Loucy (cell line): ENCODE measurements around the gene FFAR1.

Experiments
- H2AFZ ChIP-seq: fragments of 200-600 bp; sonication (generic); 2 replicates; pipeline ENCODE4 v1.6.0; 2016; ENCODE audit warnings: antibody characterized with exemption, mild to moderate bottlenecking, low read length, moderate library complexity
- H3F3A ChIP-seq: fragments of 200-600 bp; 2 replicates; pipeline ENCODE4 v1.6.0; 2016; ENCODE audit warnings: antibody characterized with exemption, low read depth, mild to moderate bottlenecking
- H3K27me3 ChIP-seq: fragments of 200-600 bp; sonication (generic); 2 replicates; pipeline ENCODE4 v1.6.1; 2014; ENCODE audit warnings: low read length, mild to moderate bottlenecking; ENCODE audit not compliant: insufficient read depth, poor library complexity, severe bottlenecking
- H3K36me3 ChIP-seq: fragments of 200-600 bp; sonication (generic); 2 replicates; pipeline ENCODE4 v1.6.1; 2016; ENCODE audit warnings: low read length; ENCODE audit not compliant: insufficient read depth
- H3K4me1 ChIP-seq: fragments of 200-600 bp; sonication (generic); 2 replicates; pipeline ENCODE4 v1.5.1; 2014; ENCODE audit warnings: low read length, mild to moderate bottlenecking; ENCODE audit not compliant: insufficient read depth, poor library complexity, severe bottlenecking
- H3K4me2 ChIP-seq: fragments of 200-600 bp; sonication (generic); 2 replicates; pipeline ENCODE4 v1.6.0; 2014; ENCODE audit warnings: antibody characterized with exemption, low read length, low read depth, mild to moderate bottlenecking; ENCODE audit not compliant: poor library complexity, severe bottlenecking
- H3K4me3 ChIP-seq: fragments of 200-600 bp; sonication (generic); 2 replicates; pipeline ENCODE4 v1.5.1; 2014; ENCODE audit warnings: low read length, mild to moderate bottlenecking, mixed read lengths; ENCODE audit not compliant: poor library complexity, severe bottlenecking
- H3K79me2 ChIP-seq: fragments of 200-600 bp; sonication (generic); 2 replicates; pipeline ENCODE4 v1.6.1; 2014; ENCODE audit warnings: low read length; ENCODE audit not compliant: insufficient read depth
- H3K9ac ChIP-seq: fragments of 200-600 bp; sonication (generic); 2 replicates; pipeline ENCODE4 v1.6.0; 2014; ENCODE audit warnings: mild to moderate bottlenecking, low read depth, low read length, moderate library complexity; ENCODE audit not compliant: poor library complexity, severe bottlenecking
- H3K9me2 ChIP-seq: fragments of 200-600 bp; sonication (generic); replicated peaks from 2 replicates; pipeline ENCODE4 v1.6.1; 2016; ENCODE audit warnings: low read depth, low read length, mixed read lengths
- H3K9me3 ChIP-seq: fragments of 200-600 bp; sonication (generic); 2 replicates; pipeline ENCODE4 v1.6.1; 2014; ENCODE audit warnings: mild to moderate bottlenecking, antibody characterized with exemption, low read length, low read depth; ENCODE audit not compliant: insufficient read depth
- H4K20me1 ChIP-seq: fragments of 200-600 bp; sonication (generic); 2 replicates; pipeline ENCODE4 v1.6.0; 2014; ENCODE audit warnings: antibody characterized with exemption, low read length, mild to moderate bottlenecking; ENCODE audit not compliant: insufficient read depth, poor library complexity, severe bottlenecking
- EZH2phosphoT487 ChIP-seq: fragments of 200-600 bp; IDR thresholded peaks from 2 replicates; pipeline ENCODE4 v1.6.1; 2018; ENCODE audit warnings: antibody characterized with exemption, mild to moderate bottlenecking, moderate library complexity, borderline replicate concordance
- TF ChIP-seq, protein P1 (sequence below): fragments of 200-600 bp; sonication (generic); conservative IDR thresholded peaks from 2 replicates; pipeline ENCODE4 v1.5.1; 2014; ENCODE audit warnings: mild to moderate bottlenecking, antibody characterized with exemption, low read length

The FFAR1 gene

DNA sequence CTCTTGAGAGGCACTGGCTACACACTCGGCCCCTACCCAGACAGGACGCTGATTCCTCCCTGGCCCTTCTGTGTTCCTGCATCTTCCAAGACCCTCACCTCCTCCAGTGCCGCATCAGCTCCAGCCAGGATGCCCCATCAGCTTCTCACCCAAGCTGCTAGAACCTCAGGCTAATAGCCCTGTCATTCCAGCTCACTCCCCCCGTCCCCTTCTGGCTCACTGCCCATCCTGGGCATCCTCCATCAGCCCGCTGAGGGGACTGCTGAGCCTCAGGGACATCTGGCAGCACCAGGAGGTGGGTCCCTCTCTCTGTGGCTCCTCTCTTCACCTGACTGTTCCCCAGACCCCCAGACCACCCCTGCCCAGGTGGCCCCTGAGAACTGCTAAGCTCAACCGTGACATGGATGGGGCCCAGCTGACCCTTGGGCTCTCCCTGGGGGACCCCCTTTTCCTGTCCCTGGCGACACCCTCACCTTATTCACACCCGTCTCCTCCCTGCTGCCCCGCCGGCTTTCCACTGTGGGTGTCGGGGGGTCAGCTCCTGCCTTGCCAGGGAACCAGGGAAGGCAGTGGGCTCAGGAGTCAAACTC, 15.4 kb downstream of the FFAR1 start:
- Histone ChIP-seq H3K79me2 (no peaks in the 10 kb centered on the region), H3K4me2 (no peak overlapping the region), H3K27me3 (no peaks in the 10 kb centered on the region), H3K36me3 (no peaks in the 10 kb centered on the region), H3K9ac (no peak overlapping the region), H3K9me2 (no peaks in the 10 kb centered on the region), H3K4me3 (no peak overlapping the region), H3K4me1 (peaks cover 2% of the 10 kb centered on the region), H3F3A (no peaks in the 10 kb centered on the region), H4K20me1 (no peaks in the 10 kb centered on the region), H2AFZ (no peak overlapping the region), H3K9me3 (no peaks in the 10 kb centered on the region)
- TF ChIP-seq, protein P1, sequence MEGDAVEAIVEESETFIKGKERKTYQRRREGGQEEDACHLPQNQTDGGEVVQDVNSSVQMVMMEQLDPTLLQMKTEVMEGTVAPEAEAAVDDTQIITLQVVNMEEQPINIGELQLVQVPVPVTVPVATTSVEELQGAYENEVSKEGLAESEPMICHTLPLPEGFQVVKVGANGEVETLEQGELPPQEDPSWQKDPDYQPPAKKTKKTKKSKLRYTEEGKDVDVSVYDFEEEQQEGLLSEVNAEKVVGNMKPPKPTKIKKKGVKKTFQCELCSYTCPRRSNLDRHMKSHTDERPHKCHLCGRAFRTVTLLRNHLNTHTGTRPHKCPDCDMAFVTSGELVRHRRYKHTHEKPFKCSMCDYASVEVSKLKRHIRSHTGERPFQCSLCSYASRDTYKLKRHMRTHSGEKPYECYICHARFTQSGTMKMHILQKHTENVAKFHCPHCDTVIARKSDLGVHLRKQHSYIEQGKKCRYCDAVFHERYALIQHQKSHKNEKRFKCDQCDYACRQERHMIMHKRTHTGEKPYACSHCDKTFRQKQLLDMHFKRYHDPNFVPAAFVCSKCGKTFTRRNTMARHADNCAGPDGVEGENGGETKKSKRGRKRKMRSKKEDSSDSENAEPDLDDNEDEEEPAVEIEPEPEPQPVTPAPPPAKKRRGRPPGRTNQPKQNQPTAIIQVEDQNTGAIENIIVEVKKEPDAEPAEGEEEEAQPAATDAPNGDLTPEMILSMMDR, result no peak
- TF ChIP-seq EZH2phosphoT487, result no peak

DNA sequence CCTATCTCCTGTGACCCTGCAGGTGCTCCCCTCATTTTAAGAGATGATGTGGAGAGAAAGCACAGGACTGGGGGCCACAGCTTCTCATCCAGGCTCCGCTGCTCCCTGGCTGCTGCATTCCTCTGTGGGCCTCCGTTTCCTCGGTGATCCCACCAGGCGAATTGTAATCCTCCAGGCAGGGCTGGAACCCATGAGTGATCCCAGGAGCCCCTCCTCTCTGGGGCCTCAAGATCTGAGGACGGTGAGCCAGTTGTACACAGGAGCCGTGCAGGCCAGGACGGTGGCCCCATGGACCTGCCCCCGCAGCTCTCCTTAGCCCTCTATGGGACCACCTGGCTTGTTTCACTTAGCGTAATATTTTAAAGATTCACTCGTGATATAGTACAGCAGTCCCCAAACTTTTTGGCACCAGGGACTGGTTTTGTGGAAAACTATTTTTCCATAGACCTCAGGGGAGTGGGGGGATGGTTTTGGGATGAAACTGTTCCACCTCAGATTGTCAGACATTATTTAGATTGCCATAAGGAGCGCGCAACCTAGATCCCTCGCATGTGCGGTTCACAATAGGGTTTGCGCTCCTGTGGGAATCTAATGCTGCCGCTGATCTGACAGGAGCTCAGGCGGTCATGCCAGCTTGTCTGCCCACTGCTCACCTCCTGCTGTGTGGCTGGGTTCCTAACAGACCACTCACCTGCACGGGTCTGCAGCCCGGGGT, 16.2 kb downstream of the FFAR1 start:
- no peaks in the 10 kb centered on the region for H4K20me1 ChIP-seq
- H3K4me1 ChIP-seq, result no peaks in the 10 kb centered on the region
- no peaks in the 10 kb centered on the region for H3K36me3 ChIP-seq
- no peak overlapping the region for H3K9ac ChIP-seq
- no peaks in the 10 kb centered on the region for H3K9me3 ChIP-seq
- no peak overlapping the region for H2AFZ ChIP-seq
- H3K9me2 ChIP-seq, result no peaks in the 10 kb centered on the region
- no peaks in the 10 kb centered on the region for H3F3A ChIP-seq
- TF ChIP-seq EZH2phosphoT487, result no peak
- TF ChIP-seq, protein P1, result no peak
- no peaks in the 10 kb centered on the region for H3K79me2 ChIP-seq
- no peak overlapping the region for H3K4me3 ChIP-seq
- no peak overlapping the region for H3K4me2 ChIP-seq
- H3K27me3 ChIP-seq, result no peaks in the 10 kb centered on the region

DNA sequence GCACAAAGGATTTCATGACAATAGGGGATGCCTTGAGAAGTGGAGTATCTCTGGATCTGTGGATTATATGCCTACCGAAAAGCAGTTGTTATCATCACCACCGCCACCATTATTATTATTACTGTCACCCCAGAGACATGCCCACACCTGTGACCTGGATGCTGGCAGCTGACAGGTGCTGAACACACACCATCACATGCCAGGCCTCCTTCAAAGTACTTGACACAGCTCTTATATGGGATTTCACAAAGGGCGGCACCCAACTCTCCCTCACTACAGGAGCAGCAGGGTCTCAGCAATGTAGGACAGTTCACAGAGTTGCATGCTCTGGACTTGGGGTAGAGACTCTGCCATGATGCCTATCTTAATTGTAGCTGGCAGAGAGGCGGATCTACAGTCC, 17.6 kb downstream of the FFAR1 start:
- Histone ChIP-seq H3K79me2 (no peaks in the 10 kb centered on the region), H3K9me3 (no peaks in the 10 kb centered on the region), H3K9me2 (no peaks in the 10 kb centered on the region), H3K9ac (no peak overlapping the region), H3K36me3 (no peaks in the 10 kb centered on the region), H4K20me1 (no peaks in the 10 kb centered on the region), H2AFZ (no peak overlapping the region), H3K4me3 (no peak overlapping the region), H3K27me3 (no peaks in the 10 kb centered on the region), H3F3A (no peaks in the 10 kb centered on the region), H3K4me1 (no peaks in the 10 kb centered on the region), H3K4me2 (no peak overlapping the region)
- TF ChIP-seq EZH2phosphoT487, result no peak
- TF ChIP-seq, protein P1, result no peak
